HCT116 (cell line): Measurements from ENCODE around the gene PRCC. TPM values are rescaled to one million over a fixed set of nuclear protein-coding genes. Genes with fewer than 3 reads are reported as not detected.

Source experiments
- ATAC-seq: fragments of 200-7000 bp; cut with Tn5 transposase; 2 replicates; pipeline ENCODE4 v1.9.1; 2020; ENCODE audit warnings: mild to moderate bottlenecking, moderate library complexity
- BruUV-seq: library from RNA; stranded (reverse); fragments of 400-500 nt; replicated peaks from 2 replicates; lab custom pipeline; 2021; lab: Mats Ljungman, UMichigan
- CTCF ChIA-PET: fragments of 300-600 bp; sonication (Branson Sonifier 250); formaldehyde crosslinking; loops from one replicate; lab custom pipeline; 2021; ENCODE audit warnings: antibody characterized with exemption; lab: Charles Lee
- POLR2A ChIA-PET: fragments of 300-600, 350-600 bp; sonication (Branson Sonifier 250); formaldehyde crosslinking; loops from one replicate; lab custom pipeline; 2021; ENCODE audit warnings: antibody characterized with exemption; lab: Charles Lee
- RAD21 ChIA-PET, 2 experiments: fragments of 300-600 bp; sonication (Branson Sonifier 250); formaldehyde crosslinking; loops; one replicate each; lab custom pipeline; 2023; ENCODE audit warnings: low total read pairs in 2 of 2; ENCODE audit not compliant: uncharacterized antibody in 2 of 2, unreplicated experiment in 2 of 2, low non-redundant PET in 1 of 2; lab: Charles Lee
- DNase-seq: peaks from one replicate; pipeline ENCODE4 v3.0.0-alpha.2; 2010; ENCODE audit warnings: low read depth, low spot score
- H2AFZ ChIP-seq: fragments of 200-600 bp; shearing (Covaris generic), sonication (generic); 2 replicates; pipeline ENCODE4 v1.6.1; 2017; ENCODE audit warnings: low read depth, mixed run types, mixed read lengths, antibody characterized with exemption, low read length; ENCODE audit not compliant: poor library complexity, severe bottlenecking
- H3K27ac ChIP-seq: 2 replicates; pipeline ENCODE4 v1.5.1; 2012; ENCODE audit warnings: low read depth, low read length
- H3K27me3 ChIP-seq: fragments of 200-600 bp; sonication (generic); 2 replicates; pipeline ENCODE4 v1.6.1; 2016; ENCODE audit warnings: mixed run types, low read length, mixed read lengths; ENCODE audit not compliant: insufficient read depth
- H3K36me3 ChIP-seq, 2 experiments: fragments of 200-500 bp in 1 of 2; fragments of 200-600 bp in 1 of 2; sonication (Bioruptor generic) in 1 of 2; sonication (generic) in 1 of 2; 2 replicates each; pipeline versions ENCODE4 v1.5.1 to v1.6.1; 2014 to 2016; ENCODE audit warnings: low read length in 2 of 2, inconsistent platforms in 1 of 2, mixed read lengths in 1 of 2, mixed run types in 1 of 2; ENCODE audit not compliant: insufficient read depth in 2 of 2, control insufficient read depth in 1 of 2
- H3K4me1 ChIP-seq, 2 experiments: fragments of 200-600 bp in 1 of 2; sonication (generic) in 1 of 2; 2 replicates each; pipeline versions ENCODE4 v1.5.1 to v1.6.1; 2012 to 2017; ENCODE audit warnings: low read length in 2 of 2, inconsistent platforms in 1 of 2, mild to moderate bottlenecking in 1 of 2, mixed read lengths in 1 of 2, mixed run types in 1 of 2, moderate library complexity in 1 of 2; ENCODE audit not compliant: insufficient read depth in 2 of 2, control insufficient read depth in 1 of 2
- H3K4me2 ChIP-seq: fragments of 200-600 bp; sonication (generic); 2 replicates; pipeline ENCODE4 v1.6.1; 2017; ENCODE audit warnings: mixed run types, low read length, mixed read lengths
- H3K4me3 ChIP-seq, 2 experiments: fragments of 200-600 bp in 1 of 2; sonication (generic) in 1 of 2; replicated peaks in 1 of 2; 2 replicates each; pipeline ENCODE4 v1.5.1; 2011 to 2016; ENCODE audit warnings: low read length in 2 of 2, control low read depth in 1 of 2, low read depth in 1 of 2, mild to moderate bottlenecking in 1 of 2, mixed read lengths in 1 of 2, mixed run types in 1 of 2
- H3K79me2 ChIP-seq: fragments of 200-600 bp; sonication (generic); 2 replicates; pipeline ENCODE4 v1.6.1; 2017; ENCODE audit warnings: mild to moderate bottlenecking, mixed run types, low read length, moderate library complexity, mixed read lengths; ENCODE audit not compliant: insufficient read depth
- H3K9ac ChIP-seq: fragments of 200-600 bp; sonication (generic); 2 replicates; pipeline ENCODE4 v1.6.1; 2016; ENCODE audit warnings: low read length, mixed read lengths
- H3K9me2 ChIP-seq: fragments of 200-600 bp; sonication (generic), shearing (Covaris generic); 2 replicates; pipeline ENCODE4 v1.6.1; 2017; ENCODE audit warnings: mixed run types, mild to moderate bottlenecking, moderate library complexity; ENCODE audit not compliant: insufficient read depth
- H3K9me3 ChIP-seq, 2 experiments: fragments of 200-500 bp in 1 of 2; fragments of 200-600 bp in 1 of 2; sonication (Bioruptor generic) in 1 of 2; sonication (generic) in 1 of 2; 2 replicates each; pipeline ENCODE4 v1.6.1; 2014 to 2017; ENCODE audit warnings: low read length in 2 of 2, mixed read lengths in 2 of 2, inconsistent platforms in 1 of 2, low read depth in 1 of 2, mild to moderate bottlenecking in 1 of 2, mixed run types in 1 of 2, moderate library complexity in 1 of 2; ENCODE audit not compliant: control insufficient read depth in 1 of 2, insufficient read depth in 1 of 2
- H4K20me1 ChIP-seq: fragments of 200-600 bp; sonication (generic), shearing (Covaris generic); 2 replicates; pipeline ENCODE4 v1.6.1; 2017; ENCODE audit warnings: mixed run types, mild to moderate bottlenecking, moderate library complexity; ENCODE audit not compliant: insufficient read depth
- CEBPB ChIP-seq: IDR thresholded peaks from 2 replicates; pipeline ENCODE4 v1.6.1; 2012; ENCODE audit warnings: low read depth
- EGR1 ChIP-seq: IDR thresholded peaks from 2 replicates; pipeline ENCODE4 v1.6.1; 2012; ENCODE audit warnings: low read depth
- ELF1 ChIP-seq: IDR thresholded peaks from 2 replicates; pipeline ENCODE4 v1.6.1; 2012; ENCODE audit warnings: low read depth, borderline replicate concordance
- EZH2 ChIP-seq: fragments of 200-600 bp; sonication (generic); IDR thresholded peaks from 2 replicates; pipeline ENCODE4 v1.6.1; 2017; ENCODE audit warnings: antibody characterized with exemption, mixed run types
- EZH2phosphoT487 ChIP-seq: fragments of 200-600 bp; IDR thresholded peaks from 2 replicates; pipeline ENCODE4 v1.6.1; 2018; ENCODE audit warnings: antibody characterized with exemption, borderline replicate concordance
- FOSL1 ChIP-seq: IDR thresholded peaks from 2 replicates; pipeline ENCODE4 v1.6.1; 2012; ENCODE audit warnings: low read depth
- JUND ChIP-seq: IDR thresholded peaks from 2 replicates; pipeline ENCODE4 v1.6.1; 2012
- MAX ChIP-seq: IDR thresholded peaks from 2 replicates; pipeline ENCODE4 v1.6.1; 2012
- POLR2A ChIP-seq: IDR thresholded peaks from 2 replicates; pipeline ENCODE4 v1.7.0; 2011; ENCODE audit warnings: borderline replicate concordance; ENCODE audit not compliant: insufficient read depth, insufficient read length; ENCODE audit errors: extremely low read depth
- SRF ChIP-seq: IDR thresholded peaks from 2 replicates; pipeline ENCODE4 v1.6.1; 2012; ENCODE audit warnings: low read depth
- YY1 ChIP-seq: IDR thresholded peaks from 2 replicates; pipeline ENCODE4 v1.6.1; 2011; ENCODE audit warnings: low read length, low read depth, moderate library complexity, mild to moderate bottlenecking; ENCODE audit not compliant: insufficient replicate concordance; ENCODE audit errors: extremely low read depth
- ZFX ChIP-seq: fragments of 450-650 bp; IDR thresholded peaks from 2 replicates; pipeline ENCODE4 v1.6.1; 2017
- ZNF274 ChIP-seq: fragments of 200-500 bp; sonication (Bioruptor generic); IDR thresholded peaks from 2 replicates; pipeline ENCODE4 v1.6.1; 2014; ENCODE audit warnings: mild to moderate bottlenecking, low read depth, low read length, inconsistent platforms
- intact Hi-C: fragments of 100-400 bp; cut with micrococcal nuclease; formaldehyde crosslinking; loops from 2 replicates; pipeline ENCODE4 v1.10.0; 2022
- total RNA-seq: library from RNA; stranded (reverse); gene quantifications from one replicate; pipeline ENCODE4 v1.2.1, GENCODE V29; 2021; ENCODE audit not compliant: unreplicated experiment
- TF ChIP-seq, protein P1 (sequence below): IDR thresholded peaks from 2 replicates; pipeline ENCODE4 v1.6.1; 2011; ENCODE audit warnings: mild to moderate bottlenecking, low read length, moderate library complexity; ENCODE audit not compliant: insufficient replicate concordance; ENCODE audit errors: extremely low read depth
- TF ChIP-seq, protein P2 (sequence below): IDR thresholded peaks from 2 replicates; pipeline ENCODE4 v1.6.1; 2012
- TF ChIP-seq, protein P3 (sequence below), 3 experiments: fragments of 200-600 bp in 1 of 3; sonication (generic) in 1 of 3; IDR thresholded peaks in 2 of 3; conservative IDR thresholded peaks in 1 of 3; 2 replicates each; pipeline ENCODE4 v1.5.1; 2012 to 2017; ENCODE audit warnings: low read depth in 2 of 3, low read length in 2 of 3, antibody characterized with exemption in 1 of 3, borderline replicate concordance in 1 of 3, control low read depth in 1 of 3, mild to moderate bottlenecking in 1 of 3, mixed read lengths in 1 of 3, mixed run types in 1 of 3, moderate library complexity in 1 of 3; ENCODE audit not compliant: insufficient read depth in 1 of 3

Gene PRCC
- total RNA-seq, 1 experiment from 2014 or later = 78.1 TPM

DNA sequence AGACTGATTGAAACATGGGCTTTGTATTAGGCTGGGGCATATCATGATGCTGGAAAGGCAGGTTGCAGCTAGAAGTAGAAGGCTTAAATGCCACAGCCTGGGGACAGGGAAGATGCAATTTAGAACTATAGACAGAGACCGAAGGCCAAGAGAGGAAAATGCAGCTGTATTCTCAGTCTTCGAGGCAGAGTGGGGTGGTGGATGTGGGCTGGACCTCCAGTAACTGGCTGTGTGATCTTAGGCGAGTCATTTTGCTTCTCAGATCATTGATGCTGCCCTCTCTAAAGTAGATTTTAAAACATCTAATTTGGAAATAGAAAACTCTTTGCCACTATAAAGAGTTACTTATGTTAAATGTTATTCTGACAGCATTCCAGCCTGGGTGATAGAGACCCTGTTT, 67.0 kb downstream of the PRCC start:
- Histone ChIP-seq H3K36me3 (no peaks in the 10 kb centered on the region), H3K27ac (no peak overlapping the region), H3K9ac (no peak overlapping the region), H3K4me1 (no peaks in the 10 kb centered on the region), H2AFZ (no peak overlapping the region), H3K4me3 (no peak overlapping the region), H3K79me2 (no peaks in the 10 kb centered on the region), H3K9me3 (no peaks in the 10 kb centered on the region), H3K9me2 (no peaks in the 10 kb centered on the region), H3K4me2 (no peak overlapping the region), H4K20me1 (no peaks in the 10 kb centered on the region)
- ChIA-PET RAD21 (no interaction called here), CTCF (interaction anchor here (0.6 to 1.4 kb wide), 2 partner anchors 10 to 20 kb away, joined by 3 to 5 read pairs; no protein-coding TSS in a partner anchor)
- BruUV-seq = no TSS peak
- no peak for DNase-seq
- no peak for ATAC-seq
- TF ChIP-seq CEBPB = no peak
- TF ChIP-seq, protein P1, sequence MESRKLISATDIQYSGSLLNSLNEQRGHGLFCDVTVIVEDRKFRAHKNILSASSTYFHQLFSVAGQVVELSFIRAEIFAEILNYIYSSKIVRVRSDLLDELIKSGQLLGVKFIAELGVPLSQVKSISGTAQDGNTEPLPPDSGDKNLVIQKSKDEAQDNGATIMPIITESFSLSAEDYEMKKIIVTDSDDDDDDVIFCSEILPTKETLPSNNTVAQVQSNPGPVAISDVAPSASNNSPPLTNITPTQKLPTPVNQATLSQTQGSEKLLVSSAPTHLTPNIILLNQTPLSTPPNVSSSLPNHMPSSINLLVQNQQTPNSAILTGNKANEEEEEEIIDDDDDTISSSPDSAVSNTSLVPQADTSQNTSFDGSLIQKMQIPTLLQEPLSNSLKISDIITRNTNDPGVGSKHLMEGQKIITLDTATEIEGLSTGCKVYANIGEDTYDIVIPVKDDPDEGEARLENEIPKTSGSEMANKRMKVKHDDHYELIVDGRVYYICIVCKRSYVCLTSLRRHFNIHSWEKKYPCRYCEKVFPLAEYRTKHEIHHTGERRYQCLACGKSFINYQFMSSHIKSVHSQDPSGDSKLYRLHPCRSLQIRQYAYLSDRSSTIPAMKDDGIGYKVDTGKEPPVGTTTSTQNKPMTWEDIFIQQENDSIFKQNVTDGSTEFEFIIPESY = no peak
- no peak for TF ChIP-seq EZH2
- TF ChIP-seq, all 23 proteins: peak for 0
- intact Hi-C loops = no loop called here
- peaks cover 14% of the 10 kb centered on the region; the same call in 1 of the 2 replicates for H3K27me3 ChIP-seq
- POLR2A ChIA-PET = no interaction called here

DNA sequence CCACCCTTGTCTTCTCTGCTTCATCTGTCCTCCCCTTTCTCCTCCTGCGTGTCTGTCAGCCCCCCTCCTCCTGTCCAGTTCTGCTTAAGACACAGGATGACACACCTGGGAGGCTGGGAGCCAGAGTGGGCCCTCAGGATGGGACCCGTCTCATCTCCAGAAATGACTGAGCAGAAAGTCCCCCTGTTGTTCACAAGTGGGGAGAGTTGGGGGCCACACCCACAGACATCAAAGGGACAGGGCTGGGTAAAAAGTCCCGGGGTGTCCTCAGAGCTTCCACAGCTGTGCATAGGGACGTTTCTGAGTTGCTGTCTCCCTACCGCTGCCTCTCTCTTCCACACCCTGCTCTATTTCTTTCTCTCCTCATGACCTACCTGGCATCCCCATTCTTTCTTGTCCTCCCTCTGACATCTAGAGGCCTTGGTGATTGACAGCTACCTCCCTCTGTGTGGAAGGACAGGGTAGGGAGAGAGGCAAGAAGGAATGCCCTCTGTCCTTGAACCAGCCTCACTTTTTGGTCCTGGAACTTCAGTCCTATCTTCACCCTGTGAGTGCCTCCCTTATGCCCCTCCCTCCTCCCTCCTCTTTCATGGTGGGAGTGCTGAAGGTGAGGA, 68.8 kb downstream of the PRCC start:
- H3K9me3 ChIP-seq = no peaks in the 10 kb centered on the region
- BruUV-seq = no TSS peak
- no peak overlapping the region for H3K27ac ChIP-seq
- peaks cover 14% of the 10 kb centered on the region; the same call in 1 of the 2 replicates for H3K27me3 ChIP-seq
- ATAC-seq (no peak), DNase-seq (no peak)
- no peaks in the 10 kb centered on the region for H3K79me2 ChIP-seq
- H3K9ac ChIP-seq = no peak overlapping the region
- CTCF ChIA-PET = interaction anchor here (4.5 kb wide), 1 partner anchor 24 kb away, joined by 44 read pairs; the partner anchor contains the start of genes INSRR and NTRK1
- POLR2A ChIA-PET = no interaction called here
- no peak overlapping the region for H3K4me2 ChIP-seq
- H3K4me1 ChIP-seq = no peaks in the 10 kb centered on the region
- no peak overlapping the region for H2AFZ ChIP-seq
- no peaks in the 10 kb centered on the region for H3K9me2 ChIP-seq
- H4K20me1 ChIP-seq = no peaks in the 10 kb centered on the region
- RAD21 ChIA-PET = no interaction called here
- no peak overlapping the region for H3K4me3 ChIP-seq
- intact Hi-C loops = no loop called here
- TF ChIP-seq YY1 (no peak), ELF1 (no peak), CEBPB (no peak), SRF (no peak), EGR1 (no peak), FOSL1 (no peak), EZH2 (no peak), MAX (no peak), POLR2A (no peak), ZFX (no peak), EZH2phosphoT487 (no peak), ZNF274 (no peak), JUND (no peak)
- TF ChIP-seq, protein P2, sequence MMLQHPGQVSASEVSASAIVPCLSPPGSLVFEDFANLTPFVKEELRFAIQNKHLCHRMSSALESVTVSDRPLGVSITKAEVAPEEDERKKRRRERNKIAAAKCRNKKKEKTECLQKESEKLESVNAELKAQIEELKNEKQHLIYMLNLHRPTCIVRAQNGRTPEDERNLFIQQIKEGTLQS = no peak
- TF ChIP-seq, protein P3, sequence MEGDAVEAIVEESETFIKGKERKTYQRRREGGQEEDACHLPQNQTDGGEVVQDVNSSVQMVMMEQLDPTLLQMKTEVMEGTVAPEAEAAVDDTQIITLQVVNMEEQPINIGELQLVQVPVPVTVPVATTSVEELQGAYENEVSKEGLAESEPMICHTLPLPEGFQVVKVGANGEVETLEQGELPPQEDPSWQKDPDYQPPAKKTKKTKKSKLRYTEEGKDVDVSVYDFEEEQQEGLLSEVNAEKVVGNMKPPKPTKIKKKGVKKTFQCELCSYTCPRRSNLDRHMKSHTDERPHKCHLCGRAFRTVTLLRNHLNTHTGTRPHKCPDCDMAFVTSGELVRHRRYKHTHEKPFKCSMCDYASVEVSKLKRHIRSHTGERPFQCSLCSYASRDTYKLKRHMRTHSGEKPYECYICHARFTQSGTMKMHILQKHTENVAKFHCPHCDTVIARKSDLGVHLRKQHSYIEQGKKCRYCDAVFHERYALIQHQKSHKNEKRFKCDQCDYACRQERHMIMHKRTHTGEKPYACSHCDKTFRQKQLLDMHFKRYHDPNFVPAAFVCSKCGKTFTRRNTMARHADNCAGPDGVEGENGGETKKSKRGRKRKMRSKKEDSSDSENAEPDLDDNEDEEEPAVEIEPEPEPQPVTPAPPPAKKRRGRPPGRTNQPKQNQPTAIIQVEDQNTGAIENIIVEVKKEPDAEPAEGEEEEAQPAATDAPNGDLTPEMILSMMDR (IDR thresholded peaks at IDR 0.05 in 2 of 3, conservative IDR thresholded peaks at IDR 0.05 in 1 of 3; ENCODE audit: borderline replicate concordance in 1 of 3, insufficient read depth in 1 of 3, low read depth in 2 of 3, low read length in 2 of 3) = no peak
- no peaks in the 10 kb centered on the region for H3K36me3 ChIP-seq
